GM13977 (cell line): ENCODE results near the gene ATP10A.

Source experiments
- DNase-seq: peaks from one replicate; pipeline ENCODE4 v3.0.0; 2012; ENCODE audit warnings: low spot score
- in situ Hi-C: fragments of 300-500 bp; cut with MboI; formaldehyde crosslinking; loops from one replicate; pipeline ENCODE4 v1.12.0; 2022; ENCODE audit warnings: low sequenced_read_pairs, low pct_unique_long_range_greater_than_20kb, mixed read lengths, inconsistent platforms; ENCODE audit not compliant: unreplicated experiment
- TF ChIP-seq, protein P1 (sequence below): IDR thresholded peaks from 2 replicates; pipeline ENCODE4 v1.5.1; 2012; ENCODE audit warnings: mild to moderate bottlenecking, control low read depth; ENCODE audit not compliant: insufficient read depth; ENCODE audit errors: extremely low read depth, missing control alignments

ATP10A gene

DNA sequence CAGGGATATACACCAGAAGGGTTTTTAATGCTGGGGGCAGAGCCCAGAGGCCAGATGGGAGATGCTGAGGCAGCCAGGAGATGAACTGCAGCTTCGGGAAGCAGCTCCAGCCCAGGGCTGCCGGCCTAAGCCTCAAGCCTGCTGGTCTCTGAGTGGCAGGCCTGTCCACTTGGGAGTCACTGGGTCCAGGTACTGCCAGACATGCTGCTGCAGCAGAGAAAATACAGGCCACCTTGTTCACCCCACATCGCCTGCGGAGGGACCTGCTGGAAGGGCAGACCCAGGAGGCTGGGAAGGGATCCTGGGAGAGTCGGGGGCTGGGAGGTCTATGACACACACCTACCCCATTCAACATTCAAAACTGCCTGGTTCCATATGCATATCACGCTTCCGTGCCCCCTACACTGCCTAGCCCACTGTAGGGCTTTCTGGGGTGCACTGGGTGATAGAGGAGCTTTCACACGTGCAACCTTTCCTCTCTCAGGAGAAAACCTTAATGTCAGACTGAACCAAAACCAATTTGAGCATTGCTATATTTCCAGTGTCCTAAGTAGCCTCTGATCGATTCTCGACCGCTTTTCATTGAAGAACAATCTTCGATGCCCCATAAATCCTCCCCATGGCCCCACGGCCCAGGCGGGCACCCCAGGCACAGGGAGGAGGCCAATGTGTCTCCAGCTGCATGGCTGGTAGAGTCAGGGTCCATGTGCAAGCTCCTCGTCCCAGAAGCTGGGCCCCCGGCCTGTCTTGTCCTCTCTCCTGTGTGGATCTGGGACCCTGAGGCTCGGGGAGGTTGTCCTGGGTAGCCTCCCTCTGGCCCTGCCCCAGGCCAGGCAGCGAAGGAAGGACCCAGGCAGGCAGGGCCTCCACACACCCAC, 147.4 kb downstream of the ATP10A start:
- TF ChIP-seq, protein P1, sequence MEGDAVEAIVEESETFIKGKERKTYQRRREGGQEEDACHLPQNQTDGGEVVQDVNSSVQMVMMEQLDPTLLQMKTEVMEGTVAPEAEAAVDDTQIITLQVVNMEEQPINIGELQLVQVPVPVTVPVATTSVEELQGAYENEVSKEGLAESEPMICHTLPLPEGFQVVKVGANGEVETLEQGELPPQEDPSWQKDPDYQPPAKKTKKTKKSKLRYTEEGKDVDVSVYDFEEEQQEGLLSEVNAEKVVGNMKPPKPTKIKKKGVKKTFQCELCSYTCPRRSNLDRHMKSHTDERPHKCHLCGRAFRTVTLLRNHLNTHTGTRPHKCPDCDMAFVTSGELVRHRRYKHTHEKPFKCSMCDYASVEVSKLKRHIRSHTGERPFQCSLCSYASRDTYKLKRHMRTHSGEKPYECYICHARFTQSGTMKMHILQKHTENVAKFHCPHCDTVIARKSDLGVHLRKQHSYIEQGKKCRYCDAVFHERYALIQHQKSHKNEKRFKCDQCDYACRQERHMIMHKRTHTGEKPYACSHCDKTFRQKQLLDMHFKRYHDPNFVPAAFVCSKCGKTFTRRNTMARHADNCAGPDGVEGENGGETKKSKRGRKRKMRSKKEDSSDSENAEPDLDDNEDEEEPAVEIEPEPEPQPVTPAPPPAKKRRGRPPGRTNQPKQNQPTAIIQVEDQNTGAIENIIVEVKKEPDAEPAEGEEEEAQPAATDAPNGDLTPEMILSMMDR, result no peak
- no peak for DNase-seq
- in situ Hi-C loops, result no loop called here

DNA sequence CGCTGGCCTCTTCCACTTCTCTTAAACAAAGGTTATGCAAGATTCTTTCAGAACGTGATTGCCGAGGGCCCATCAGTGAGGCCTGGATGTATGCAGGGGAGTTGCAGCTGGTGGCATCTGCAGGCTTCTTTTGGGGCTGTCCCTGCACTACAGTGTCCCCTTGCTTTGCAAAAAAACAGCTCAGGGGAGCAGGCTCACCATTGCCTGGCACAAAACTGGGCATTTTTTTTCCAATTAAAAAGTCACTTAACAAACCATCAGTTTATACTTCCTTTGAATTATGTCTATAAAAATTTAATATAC, 148.6 kb downstream of the ATP10A start:
- in situ Hi-C loops, result no loop called here
- no peak for DNase-seq
- TF ChIP-seq, protein P1, result no peak

DNA sequence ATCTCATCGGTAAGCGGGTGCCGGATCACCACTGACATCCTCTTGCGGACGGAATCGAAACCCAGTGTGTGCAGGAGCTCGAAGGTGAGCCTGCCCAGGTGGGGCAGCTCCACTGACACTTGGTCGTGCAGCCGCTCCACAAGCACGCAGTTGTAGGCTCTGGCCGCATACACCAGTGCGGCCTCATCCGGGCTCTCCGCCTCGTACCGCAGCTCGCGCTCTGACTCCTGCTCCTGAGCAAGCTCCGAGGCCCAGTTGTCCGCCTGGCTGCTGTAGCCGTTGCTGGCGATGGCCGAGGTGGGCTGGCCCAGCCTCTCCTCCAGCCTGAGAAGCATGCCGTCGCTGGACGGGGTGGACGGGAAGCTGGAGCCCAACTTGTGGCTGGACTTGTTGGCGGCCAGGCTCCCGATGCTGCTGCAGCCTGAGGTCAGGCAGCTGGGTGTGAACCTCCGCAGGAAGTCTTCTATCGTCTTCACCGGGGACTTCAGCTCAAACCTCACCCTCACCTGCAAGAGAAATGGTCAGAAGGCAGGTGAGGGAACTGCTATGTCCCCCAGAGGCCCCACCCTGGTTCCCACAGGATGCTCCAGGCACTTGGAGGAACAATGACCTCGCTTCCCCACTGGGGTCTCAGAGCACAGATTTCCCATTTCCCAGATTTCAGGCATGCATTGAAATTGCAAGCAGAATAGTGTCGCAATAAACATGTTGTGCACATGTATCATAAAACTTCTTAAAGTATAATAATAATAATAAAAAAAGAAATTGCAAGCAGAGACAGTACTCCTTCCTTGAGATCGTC, 149.2 kb downstream of the ATP10A start:
- DNase-seq, result no peak
- in situ Hi-C loops, result no loop called here
- TF ChIP-seq, protein P1, result no peak

DNA sequence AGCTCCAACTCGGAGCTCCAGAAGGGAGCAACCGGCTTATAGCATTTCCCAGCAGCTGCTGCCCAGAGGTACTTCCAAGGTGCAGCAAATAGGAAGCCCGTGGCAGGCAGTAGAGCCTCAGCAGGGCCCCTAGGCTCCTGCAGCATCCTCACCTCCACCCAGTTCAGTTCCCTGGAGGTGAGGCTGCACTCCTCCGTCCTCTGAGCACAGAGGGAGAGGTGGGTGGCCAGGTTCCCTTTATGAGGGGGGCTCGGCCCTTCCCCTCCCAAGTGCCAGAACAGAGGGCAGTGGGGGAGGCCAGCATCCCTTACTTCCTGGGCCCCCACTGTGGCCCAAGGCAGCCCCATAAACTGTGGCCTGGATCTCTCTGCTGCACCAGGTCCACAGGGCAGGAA, 150.2 kb downstream of the ATP10A start:
- no peak for DNase-seq
- in situ Hi-C loops, result no loop called here
- TF ChIP-seq, protein P1, result no peak

DNA sequence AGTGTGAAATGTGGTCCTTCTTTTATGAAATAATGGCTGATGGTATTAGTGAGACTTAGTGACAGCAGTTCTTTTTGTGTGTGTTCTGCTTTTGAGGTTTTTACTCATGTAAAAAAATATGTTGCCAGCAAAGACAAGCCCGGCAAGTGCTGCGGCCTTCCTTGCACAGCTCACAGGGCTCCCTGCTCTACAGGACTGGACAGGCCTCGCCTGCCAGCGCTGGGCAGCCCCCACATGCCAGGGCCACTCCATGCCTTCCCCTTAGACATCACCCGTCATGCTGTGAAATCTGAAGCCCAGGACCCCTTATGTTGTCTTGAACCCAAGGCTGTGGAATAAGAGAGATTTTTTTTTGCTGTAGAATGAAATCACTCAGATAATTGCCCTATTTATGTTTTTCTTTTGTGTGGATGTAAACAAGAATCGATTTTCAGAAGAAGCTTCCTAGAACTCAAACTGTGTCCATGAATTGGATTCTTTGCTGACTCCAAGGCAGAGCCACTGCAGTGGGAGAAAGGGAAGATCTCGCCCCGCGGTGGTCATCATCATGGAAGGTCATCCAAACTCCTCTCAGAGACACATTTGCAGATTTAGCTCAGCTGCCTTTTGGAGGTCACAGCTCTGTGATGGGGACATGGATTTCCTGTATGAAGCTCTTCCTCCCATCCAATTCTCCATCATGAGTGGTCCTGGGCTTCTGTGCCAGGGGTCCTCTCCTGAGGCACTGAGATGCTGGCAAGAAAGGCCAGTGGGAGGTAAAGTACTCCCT, 150.8 kb downstream of the ATP10A start:
- DNase-seq, result no peak
- TF ChIP-seq, protein P1, result no peak
- in situ Hi-C loops, result no loop called here

DNA sequence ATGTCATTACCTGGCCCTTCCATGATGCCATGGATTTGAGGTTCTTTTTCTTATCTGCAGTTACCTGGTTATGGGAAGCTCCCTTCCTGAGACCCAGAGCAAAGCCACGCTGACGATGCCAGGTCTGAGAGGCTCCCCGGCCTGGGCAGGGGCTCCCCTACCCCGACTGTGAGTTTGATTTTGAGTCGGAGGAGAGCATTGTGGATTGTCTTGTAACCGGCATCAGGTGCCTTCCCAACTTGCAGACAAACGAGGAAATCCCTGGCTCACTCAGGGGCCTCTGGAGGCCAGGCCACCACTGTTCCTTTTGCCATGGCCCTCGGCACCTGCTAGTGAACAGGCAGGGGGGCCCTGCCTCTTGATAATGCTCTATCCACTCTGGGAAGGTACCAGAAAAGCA, 151.4 kb downstream of the ATP10A start:
- DNase-seq, result no peak
- in situ Hi-C loops, result no loop called here
- TF ChIP-seq, protein P1, result no peak
